Pulmonary artery endothelial cell (primary cell): ENCODE measurements around the gene GSX2. TPM values are rescaled to one million over a fixed set of nuclear protein-coding genes. Genes with fewer than 3 reads are reported as not detected.
A peak's percentile ranks its signal among the peaks of the same experiment; 100 is the strongest.
"Not testable (repeated sequence)": the region's sequence is repeated elsewhere in the genome, so short reads cannot be mapped to it uniquely, and the experiment has no call there.

Experiments used
- DNase-seq: peaks from one replicate; pipeline ENCODE4 v3.0.0-alpha.2; 2011; ENCODE audit warnings: low read depth, low spot score
- total RNA-seq: library from RNA; depleted of rRNA; stranded (reverse); fragments of >200 nt; gene quantifications from 2 replicates; pipeline ENCODE4 v1.2.3, GENCODE V29; 2014

GSX2 gene
- not detected in 2 replicates for total RNA-seq

DNA sequence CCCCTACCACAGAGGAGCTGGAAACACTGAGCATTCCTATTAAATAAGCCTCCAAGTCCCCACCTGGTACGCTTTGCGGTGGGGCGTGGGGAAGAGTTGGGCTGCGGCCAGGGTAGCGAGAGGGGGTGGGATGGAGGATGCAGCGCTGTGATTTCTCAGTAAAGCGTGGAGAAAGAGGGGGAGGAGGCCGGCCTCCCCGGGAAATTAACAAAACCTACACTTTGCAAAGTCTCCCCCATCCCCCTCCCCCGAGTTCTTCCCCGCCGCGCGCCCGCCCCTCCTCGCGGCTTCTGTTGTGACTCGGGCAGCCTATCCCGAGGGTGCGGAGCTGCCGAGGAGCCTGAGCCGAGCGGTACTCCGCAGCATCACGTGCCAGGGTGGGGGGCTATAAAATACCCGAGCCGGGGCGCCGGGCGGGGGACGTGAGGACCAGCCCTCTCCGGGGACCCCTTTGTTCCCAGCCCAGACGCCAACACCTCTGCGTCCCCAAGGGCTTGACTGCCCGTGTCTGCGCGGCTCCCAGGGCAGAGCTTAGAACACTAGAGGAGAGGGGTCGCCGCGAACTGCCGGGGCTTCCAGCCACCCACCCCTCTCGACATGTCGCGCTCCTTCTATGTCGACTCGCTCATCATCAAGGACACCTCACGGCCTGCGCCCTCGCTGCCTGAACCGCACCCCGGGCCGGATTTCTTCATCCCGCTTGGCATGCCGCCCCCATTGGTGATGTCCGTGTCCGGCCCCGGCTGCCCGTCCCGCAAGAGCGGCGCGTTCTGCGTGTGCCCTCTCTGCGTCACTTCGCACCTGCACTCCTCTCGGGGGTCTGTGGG is at the start of gene GSX2:
GSX2 (plus strand) TSS at position 416 of the 827 bp plus-strand sequence; CDS start at position 598, 182 bp downstream.
- DNase-seq: no peak

- no peak for DNase-seq
Observed at GRCh38 chr4:54050214-54050904, 49.6 kb upstream of the GSX2 start.

DNA sequence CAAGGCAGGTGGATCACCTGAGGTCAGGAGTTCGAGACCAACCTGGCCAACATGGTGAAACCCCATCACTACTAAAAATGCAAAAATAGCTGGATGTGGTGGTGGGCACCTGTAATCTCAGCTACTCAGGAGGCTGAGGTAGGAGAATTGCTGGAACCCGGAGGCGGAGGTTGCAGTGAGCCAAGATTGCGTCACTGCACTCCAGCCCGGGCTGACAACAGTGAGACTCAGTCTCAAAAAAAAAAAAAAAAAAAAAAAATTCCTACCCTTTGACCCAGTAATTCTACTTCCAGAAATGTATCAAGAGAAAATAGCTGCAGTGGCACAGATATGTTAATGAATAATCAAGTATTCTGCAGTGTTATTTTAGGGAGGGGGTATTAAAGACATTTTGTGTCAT is 46.6 kb upstream of the GSX2 start:
- not testable (repeated sequence) for DNase-seq

- DNase-seq: no peak
Observed at GRCh38 chr4:54054501-54054900, 45.5 kb upstream of the GSX2 start.

DNA sequence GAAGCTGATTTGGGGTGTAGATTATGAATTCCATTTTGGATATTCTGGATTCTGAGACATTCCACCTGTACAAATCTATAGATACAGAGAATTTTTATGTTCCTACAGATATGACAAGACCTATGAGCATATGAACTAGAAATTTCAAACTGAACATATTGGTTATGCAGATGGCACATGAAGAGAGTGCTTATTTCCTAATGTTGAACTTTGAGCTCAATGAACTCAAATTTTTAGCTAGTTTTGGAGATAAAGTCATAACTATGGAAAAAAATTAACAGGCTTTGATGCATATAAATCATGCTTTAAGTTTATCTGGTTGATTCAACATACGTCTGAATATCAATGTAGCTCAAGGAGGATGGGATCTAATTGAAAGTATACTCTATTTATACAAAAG is 44.5 kb upstream of the GSX2 start:
- DNase-seq: no peak

- DNase-seq: no peak
Observed at GRCh38 chr4:54056360-54056759, 43.6 kb upstream of the GSX2 start.

GRCh38 chr4:54058171-54058570 is 41.8 kb upstream of the GSX2 start:
- DNase-seq: no peak

- no peak for DNase-seq
Observed at GRCh38 chr4:54060116-54060515, 39.8 kb upstream of the GSX2 start.

GRCh38 chr4:54061067-54061466 is 38.9 kb upstream of the GSX2 start:
- no peak for DNase-seq

DNA sequence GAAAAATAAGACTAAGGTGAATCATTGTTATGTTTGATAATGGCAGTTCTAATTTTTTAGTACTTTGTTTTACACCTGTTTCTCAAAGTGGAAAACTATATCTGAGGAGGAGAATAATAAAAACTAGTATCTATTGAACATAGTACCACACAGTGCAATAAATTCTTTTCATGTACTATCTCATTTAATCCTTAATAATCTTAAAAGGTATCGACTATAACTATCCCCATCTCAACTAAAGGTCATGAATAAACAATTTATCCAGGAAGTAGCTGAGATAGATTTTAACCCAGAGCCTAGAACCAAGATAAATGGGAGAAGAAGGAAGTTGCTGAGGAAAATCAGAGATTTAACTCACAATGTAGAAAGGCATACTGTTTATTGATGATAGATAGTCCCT is 38.1 kb upstream of the GSX2 start:
- DNase-seq: no peak

GRCh38 chr4:54062392-54062791 is 37.6 kb upstream of the GSX2 start:
- DNase-seq: no peak

- no peak for DNase-seq
Observed at GRCh38 chr4:54063229-54063628, 36.7 kb upstream of the GSX2 start.

DNA sequence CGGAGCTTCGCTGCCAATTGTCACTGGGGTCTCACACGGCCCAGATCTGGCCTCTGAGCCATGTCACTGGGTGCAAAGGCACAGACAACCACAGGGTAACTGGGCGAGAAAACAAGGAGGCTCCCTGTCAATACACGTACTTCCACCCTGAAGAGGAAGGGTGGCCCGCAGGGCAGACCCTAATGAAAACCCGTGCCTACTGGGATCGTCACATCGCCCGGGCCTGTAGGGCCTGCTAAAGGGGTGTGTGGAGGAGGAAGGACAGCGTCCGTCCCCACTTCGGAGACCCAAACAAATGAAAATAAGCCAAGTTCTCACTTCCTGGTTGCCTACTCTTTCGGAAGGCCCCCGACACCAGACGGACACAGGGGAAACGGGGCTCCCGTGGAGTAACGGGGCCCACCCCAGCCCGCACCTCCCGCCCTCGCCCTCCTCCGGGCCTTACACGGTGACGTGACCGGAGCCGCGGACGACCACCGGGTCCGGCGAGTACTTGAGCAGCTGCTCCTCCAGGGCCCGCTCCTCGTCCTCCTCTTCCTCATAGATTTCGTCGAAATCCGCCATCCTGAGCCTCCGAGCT is 36.1 kb upstream of the GSX2 start:
- no peak for DNase-seq

- DNase-seq: peak; percentile 79
Observed at GRCh38 chr4:54064317-54065111, 35.4 kb upstream of the GSX2 start, which contains the start of gene CHIC2. Gene CHIC2 (minus strand): TSS chr4:54064605. CDS start chr4:54064300, 305 bp downstream.

GRCh38 chr4:54065282-54066087 is 34.5 kb upstream of the GSX2 start:
- DNase-seq: no peak

- no peak for DNase-seq
Observed at GRCh38 chr4:54066088-54066415, 33.9 kb upstream of the GSX2 start.

DNA sequence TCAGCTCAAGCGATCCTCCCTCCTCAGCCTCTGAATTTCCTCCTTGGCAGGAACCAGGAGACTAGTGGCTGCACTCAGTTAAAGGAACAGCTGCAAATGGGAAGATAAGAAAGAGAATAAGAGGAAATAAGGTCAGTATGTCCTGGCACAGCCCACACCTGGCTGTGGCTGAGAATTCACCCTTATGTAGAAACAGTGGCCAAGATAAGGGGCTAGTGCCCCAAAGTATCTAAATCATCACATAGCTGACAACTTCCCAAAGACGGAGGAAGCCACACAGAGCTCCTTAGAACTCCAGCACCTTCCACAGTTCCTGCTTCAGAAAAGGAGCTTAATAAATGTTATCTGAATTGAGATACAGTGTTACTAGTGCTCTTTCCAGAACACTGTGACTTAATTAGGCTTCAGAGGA is 33.2 kb upstream of the GSX2 start:
- DNase-seq: no peak

DNA sequence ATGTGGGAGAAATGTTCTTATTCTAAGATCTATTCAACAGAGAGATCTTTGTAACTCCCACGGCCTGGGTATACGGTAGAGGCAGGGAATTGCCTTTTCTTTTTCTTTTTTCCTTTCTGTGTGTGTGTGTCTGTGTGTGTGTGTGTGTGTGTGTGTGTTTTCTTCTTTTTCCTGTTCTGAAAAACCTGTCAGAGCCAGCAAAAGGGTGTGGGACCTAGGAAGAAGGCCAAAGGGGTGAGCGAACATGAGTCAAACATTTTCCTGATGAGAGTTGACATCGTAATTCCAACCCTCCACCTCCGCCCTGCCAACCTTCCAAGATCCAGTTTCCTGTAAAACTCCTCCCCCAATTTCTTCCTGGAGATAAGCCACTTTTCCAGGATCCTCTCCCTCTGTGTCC is 32.8 kb upstream of the GSX2 start:
- DNase-seq: peak; percentile 70

- DNase-seq: no peak
Observed at GRCh38 chr4:54073271-54073880, 26.6 kb upstream of the GSX2 start.

DNA sequence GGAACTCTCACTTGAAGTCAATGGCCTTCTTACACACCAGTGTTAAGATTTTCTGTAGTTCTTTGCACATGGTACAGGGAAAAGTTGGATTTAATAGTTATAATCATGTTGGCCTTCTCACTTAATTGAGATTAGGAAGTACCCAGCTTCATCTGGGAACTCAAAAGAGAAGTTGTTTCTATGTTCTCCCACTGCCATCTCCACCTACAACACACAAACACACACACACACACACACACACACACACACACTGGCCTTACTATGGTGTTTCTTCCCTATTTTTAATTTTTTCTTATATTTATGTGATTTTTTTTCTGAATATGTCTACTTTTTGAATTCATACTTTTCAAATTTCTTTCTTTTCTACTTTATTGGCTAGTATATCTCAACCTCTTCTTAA is 25.6 kb upstream of the GSX2 start:
- no peak for DNase-seq
